Tibial artery (tissue), 4 donors: ENCODE measurements around the gene HES3.

ENCODE experiments used
- DNase-seq, 2 donors: peaks; one replicate each; pipeline ENCODE4 v3.0.0-alpha.2; 2019
- H3K27ac ChIP-seq, 2 donors: fragments of 200-600 bp; sonication (generic) in 1 of 2; 1 replicate in 1 of 2; 2 replicates in 1 of 2; pipeline ENCODE4 v1.5.1; 2018 to 2019; ENCODE audit warnings: mild to moderate bottlenecking in 1 of 2
- H3K27me3 ChIP-seq, 2 donors: fragments of 200-600 bp; sonication (generic) in 1 of 2; one replicate each; pipeline versions ENCODE4 v1.5.1 to v1.6.0; 2016 to 2019
- H3K36me3 ChIP-seq, 3 donors: fragments of 200-600 bp; sonication (generic) in 2 of 3; one replicate each; pipeline ENCODE4 v1.5.1; 2016 to 2019; ENCODE audit warnings: mild to moderate bottlenecking in 2 of 3
- H3K4me1 ChIP-seq, 4 donors: fragments of 200-600 bp; sonication (generic) in 2 of 4; 1 replicate in 3 of 4; 2 replicates in 1 of 4; pipeline ENCODE4 v1.5.1; 2016 to 2019
- H3K4me3 ChIP-seq, 2 donors: fragments of 200-600 bp; sonication (generic) in 1 of 2; 1 replicate in 1 of 2; 2 replicates in 1 of 2; pipeline ENCODE4 v1.5.1; 2018 to 2019; ENCODE audit warnings: mild to moderate bottlenecking in 2 of 2
- H3K9me3 ChIP-seq, 3 donors: fragments of 200-600 bp; sonication (generic) in 1 of 3; one replicate each; pipeline ENCODE4 v1.5.1; 2016 to 2019
- intact Hi-C: fragments of 100-400 bp; cut with DNase I; formaldehyde crosslinking; loops from one replicate; pipeline ENCODE4 v1.15.0; 2023; ENCODE audit warnings: low total_unique reads
- TF ChIP-seq, protein P1 (sequence below), 2 experiments: fragments of 200-600 bp in 1 of 2; fragments of 450-650 bp in 1 of 2; IDR thresholded peaks; one replicate each; pipeline ENCODE4 v1.5.1; 2017 to 2019; ENCODE audit warnings: antibody characterized with exemption in 2 of 2, mild to moderate bottlenecking in 1 of 2, moderate library complexity in 1 of 2

HES3 gene

DNA sequence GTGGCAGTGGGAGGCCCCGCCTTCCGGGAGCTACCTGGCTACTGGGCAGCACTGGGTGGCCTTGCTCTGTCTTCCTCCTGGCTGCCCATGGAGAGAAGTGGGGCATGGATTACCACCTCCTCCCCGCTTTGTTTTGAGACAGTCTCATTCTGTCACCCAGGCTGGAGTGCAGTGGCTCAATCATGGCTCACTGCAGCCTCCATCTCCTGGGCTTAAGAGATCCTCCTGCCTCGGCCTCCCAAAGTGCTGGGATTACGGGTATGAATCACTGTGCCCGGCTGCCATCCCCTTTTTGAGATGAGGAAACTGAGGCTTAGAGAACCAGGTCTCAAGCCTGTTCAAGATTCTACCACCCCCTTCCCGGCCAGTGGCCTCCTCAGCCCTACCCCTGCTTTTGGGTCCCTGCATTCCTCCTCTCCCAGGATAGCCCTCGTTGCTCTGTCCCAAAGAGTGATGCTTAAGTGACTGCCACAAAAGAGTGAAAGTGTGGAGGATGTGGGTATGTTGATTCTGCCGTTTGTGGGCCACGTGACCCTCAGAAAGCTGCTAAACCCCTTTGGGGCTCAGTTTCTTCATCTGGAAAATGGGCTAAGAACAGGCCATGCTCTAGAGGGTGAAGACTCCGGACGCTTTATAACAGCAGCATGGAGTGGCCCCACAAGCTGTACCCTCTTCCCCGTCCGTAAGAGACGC lies 7.8 kb downstream of the HES3 start:
- H3K4me3 ChIP-seq = no peak overlapping the region
- TF ChIP-seq, protein P1, sequence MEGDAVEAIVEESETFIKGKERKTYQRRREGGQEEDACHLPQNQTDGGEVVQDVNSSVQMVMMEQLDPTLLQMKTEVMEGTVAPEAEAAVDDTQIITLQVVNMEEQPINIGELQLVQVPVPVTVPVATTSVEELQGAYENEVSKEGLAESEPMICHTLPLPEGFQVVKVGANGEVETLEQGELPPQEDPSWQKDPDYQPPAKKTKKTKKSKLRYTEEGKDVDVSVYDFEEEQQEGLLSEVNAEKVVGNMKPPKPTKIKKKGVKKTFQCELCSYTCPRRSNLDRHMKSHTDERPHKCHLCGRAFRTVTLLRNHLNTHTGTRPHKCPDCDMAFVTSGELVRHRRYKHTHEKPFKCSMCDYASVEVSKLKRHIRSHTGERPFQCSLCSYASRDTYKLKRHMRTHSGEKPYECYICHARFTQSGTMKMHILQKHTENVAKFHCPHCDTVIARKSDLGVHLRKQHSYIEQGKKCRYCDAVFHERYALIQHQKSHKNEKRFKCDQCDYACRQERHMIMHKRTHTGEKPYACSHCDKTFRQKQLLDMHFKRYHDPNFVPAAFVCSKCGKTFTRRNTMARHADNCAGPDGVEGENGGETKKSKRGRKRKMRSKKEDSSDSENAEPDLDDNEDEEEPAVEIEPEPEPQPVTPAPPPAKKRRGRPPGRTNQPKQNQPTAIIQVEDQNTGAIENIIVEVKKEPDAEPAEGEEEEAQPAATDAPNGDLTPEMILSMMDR (IDR thresholded peaks at IDR 0.05) = no peak
- intact Hi-C loops = no loop called here
- H3K36me3 ChIP-seq = peaks cover 0 to 5% (median 0%) of the 10 kb centered on the region in 3 donors
- H3K9me3 ChIP-seq = no peaks in the 10 kb centered on the region
- no peak overlapping the region for H3K27ac ChIP-seq
- H3K4me1 ChIP-seq = peaks cover 0 to 15% (median 4%) of the 10 kb centered on the region in 4 donors
- H3K27me3 ChIP-seq = peaks cover 0 to 71% of the 10 kb centered on the region in 2 donors
- no peak for DNase-seq

DNA sequence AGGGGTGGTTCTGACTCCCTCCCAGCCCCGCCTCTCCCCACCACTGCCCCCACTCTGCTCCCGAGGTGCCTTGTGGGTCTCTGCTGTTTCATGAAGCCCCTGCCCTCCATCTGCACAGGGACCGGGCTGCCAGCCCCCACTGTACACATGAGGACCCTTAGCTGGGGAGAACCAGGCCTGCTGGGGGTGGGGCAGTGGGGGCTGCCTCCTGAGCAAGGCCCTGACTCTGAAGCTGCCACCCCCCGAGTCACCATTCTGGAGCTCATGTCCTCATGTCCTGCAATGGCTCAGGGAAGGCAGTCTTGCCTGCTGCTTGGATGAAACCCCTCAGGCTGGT lies 8.4 kb downstream of the HES3 start:
- peaks cover 0 to 5% (median 0%) of the 10 kb centered on the region in 3 donors for H3K36me3 ChIP-seq
- intact Hi-C loops = no loop called here
- no peak for DNase-seq
- TF ChIP-seq, protein P1 (IDR thresholded peaks at IDR 0.05) = no peak
- H3K4me1 ChIP-seq = peaks cover 0 to 15% (median 4%) of the 10 kb centered on the region in 4 donors
- no peak overlapping the region for H3K4me3 ChIP-seq
- no peak overlapping the region for H3K27ac ChIP-seq
- peaks cover 0 to 71% of the 10 kb centered on the region in 2 donors for H3K27me3 ChIP-seq
- H3K9me3 ChIP-seq = no peaks in the 10 kb centered on the region

DNA sequence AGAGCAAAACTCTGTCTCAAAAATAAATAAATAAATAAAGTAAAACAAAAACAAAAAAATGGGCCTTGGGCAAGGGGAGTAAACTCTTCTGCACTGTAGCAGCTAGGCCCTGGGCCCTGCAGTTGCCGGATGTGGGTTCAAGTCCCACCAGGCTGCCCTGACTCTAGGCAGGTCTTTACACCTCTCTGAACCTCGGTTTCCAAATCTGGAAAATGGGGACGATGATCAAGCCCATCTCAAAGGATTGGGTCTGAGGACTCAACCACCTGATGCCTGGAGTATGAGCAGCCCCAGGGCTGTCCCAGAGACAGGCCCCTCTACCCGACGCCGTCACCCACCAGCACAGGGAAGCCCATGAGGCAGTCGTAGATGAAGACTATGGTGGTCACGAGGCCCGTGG lies 9.4 kb downstream of the HES3 start:
- TF ChIP-seq, protein P1 (IDR thresholded peaks at IDR 0.05) = no peak
- intact Hi-C loops = no loop called here
- Histone ChIP-seq H3K4me1 (peaks cover 0 to 15% (median 4%) of the 10 kb centered on the region in 4 donors), H3K27me3 (peaks cover 0 to 70% of the 10 kb centered on the region in 2 donors), H3K36me3 (peaks cover 0 to 5% (median 0%) of the 10 kb centered on the region in 3 donors), H3K9me3 (no peaks in the 10 kb centered on the region), H3K27ac (no peak overlapping the region), H3K4me3 (no peak overlapping the region)
- DNase-seq = no peak

DNA sequence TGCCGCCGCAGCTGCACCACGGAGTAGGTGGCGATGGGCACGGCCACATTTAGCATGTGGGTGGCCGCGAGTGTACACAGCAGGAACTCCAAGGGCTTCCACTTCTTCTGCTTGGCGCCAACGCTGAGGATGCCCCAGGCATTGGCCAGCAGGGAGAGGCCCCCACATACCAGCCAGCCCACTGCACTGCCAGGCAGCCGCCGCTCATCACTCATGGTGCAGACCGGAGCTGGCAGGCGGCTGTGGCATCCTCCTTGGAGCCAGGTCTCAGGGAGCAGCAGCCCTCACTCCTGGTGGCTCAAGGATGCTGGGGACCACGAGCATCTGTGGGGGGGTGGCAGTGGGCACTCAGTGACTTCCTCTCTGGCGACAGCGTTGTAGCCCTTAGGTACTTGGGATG lies 10.7 kb downstream of the HES3 start:
- no peak for DNase-seq
- H3K9me3 ChIP-seq = no peaks in the 10 kb centered on the region
- peaks cover 0 to 5% (median 0%) of the 10 kb centered on the region in 3 donors for H3K36me3 ChIP-seq
- no peak overlapping the region for H3K27ac ChIP-seq
- H3K4me3 ChIP-seq = no peak overlapping the region
- TF ChIP-seq, protein P1 (IDR thresholded peaks at IDR 0.05) = no peak
- peaks cover 0 to 11% (median 3%) of the 10 kb centered on the region in 4 donors for H3K4me1 ChIP-seq
- H3K27me3 ChIP-seq = peaks cover 0 to 72% of the 10 kb centered on the region in 2 donors
- intact Hi-C loops = no loop called here

DNA sequence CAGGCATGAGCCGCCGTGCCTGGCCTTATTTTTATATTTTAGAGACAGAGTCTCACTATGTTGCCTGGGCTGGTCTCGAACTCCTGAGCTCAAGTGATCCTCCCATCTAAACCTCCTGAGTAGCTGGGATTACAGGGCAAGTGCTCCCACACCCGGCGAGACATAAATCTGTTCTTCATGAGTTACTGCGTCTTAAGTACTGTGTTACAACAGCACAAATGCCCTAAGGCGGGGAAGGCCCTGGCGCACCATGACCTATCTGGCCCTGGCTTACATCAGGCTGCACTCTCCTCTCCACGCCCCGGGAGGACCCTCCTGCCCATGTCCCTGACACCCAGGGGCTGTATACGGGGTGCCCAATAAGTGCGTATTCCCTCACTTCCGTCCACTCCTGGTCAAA lies 12.7 kb downstream of the HES3 start:
- H3K4me3 ChIP-seq = no peak overlapping the region
- no peak overlapping the region for H3K27ac ChIP-seq
- H3K27me3 ChIP-seq = peaks cover 0 to 70% of the 10 kb centered on the region in 2 donors
- H3K4me1 ChIP-seq = peaks cover 0 to 23% (median 14%) of the 10 kb centered on the region in 4 donors
- DNase-seq = no peak
- peaks cover 0 to 5% (median 0%) of the 10 kb centered on the region in 3 donors for H3K36me3 ChIP-seq
- H3K9me3 ChIP-seq = no peaks in the 10 kb centered on the region
- TF ChIP-seq, protein P1 (IDR thresholded peaks at IDR 0.05) = no peak
- intact Hi-C loops = no loop called here
